Loucy (cell line): ENCODE measurements around the gene TAF4.

Source experiments
- CTCF ChIP-seq: fragments of 200-600 bp; sonication (generic); conservative IDR thresholded peaks from 2 replicates; pipeline ENCODE4 v1.5.1; 2014; ENCODE audit warnings: mild to moderate bottlenecking, antibody characterized with exemption, low read length
- EZH2phosphoT487 ChIP-seq: fragments of 200-600 bp; IDR thresholded peaks from 2 replicates; pipeline ENCODE4 v1.6.1; 2018; ENCODE audit warnings: antibody characterized with exemption, mild to moderate bottlenecking, moderate library complexity, borderline replicate concordance

- TF ChIP-seq CTCF (no peak), EZH2phosphoT487 (no peak)
Observed at GRCh38 chr20:62029949-62030348, 35.7 kb downstream of the TAF4 start.
